Measurements from ENCODE around the gene FHOD3.
A peak's percentile ranks its signal among the peaks of the same experiment; 100 is the strongest.

FHOD3 gene

DNA sequence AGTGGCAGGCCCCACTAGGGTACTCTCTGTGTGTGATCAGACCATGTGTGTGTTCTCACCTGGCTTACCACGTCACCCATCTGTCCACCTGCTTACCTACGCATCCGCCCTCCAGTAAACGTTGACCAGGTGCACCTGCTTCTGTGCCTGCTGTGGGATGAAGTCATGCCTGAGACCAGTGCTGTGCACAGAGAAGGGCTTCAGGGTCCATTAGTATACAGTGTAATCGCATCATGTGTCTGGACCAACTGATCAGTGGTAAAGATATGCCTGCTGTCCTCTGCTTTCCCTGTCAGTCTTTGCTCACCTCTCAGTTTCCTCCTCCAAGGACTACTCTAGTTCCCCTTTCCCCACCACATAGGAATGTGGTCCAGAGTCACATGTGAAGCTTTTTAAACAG is 109.3 kb downstream of the FHOD3 start:
- TF ChIP-seq, protein P1, sequence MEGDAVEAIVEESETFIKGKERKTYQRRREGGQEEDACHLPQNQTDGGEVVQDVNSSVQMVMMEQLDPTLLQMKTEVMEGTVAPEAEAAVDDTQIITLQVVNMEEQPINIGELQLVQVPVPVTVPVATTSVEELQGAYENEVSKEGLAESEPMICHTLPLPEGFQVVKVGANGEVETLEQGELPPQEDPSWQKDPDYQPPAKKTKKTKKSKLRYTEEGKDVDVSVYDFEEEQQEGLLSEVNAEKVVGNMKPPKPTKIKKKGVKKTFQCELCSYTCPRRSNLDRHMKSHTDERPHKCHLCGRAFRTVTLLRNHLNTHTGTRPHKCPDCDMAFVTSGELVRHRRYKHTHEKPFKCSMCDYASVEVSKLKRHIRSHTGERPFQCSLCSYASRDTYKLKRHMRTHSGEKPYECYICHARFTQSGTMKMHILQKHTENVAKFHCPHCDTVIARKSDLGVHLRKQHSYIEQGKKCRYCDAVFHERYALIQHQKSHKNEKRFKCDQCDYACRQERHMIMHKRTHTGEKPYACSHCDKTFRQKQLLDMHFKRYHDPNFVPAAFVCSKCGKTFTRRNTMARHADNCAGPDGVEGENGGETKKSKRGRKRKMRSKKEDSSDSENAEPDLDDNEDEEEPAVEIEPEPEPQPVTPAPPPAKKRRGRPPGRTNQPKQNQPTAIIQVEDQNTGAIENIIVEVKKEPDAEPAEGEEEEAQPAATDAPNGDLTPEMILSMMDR (IDR thresholded peaks at IDR 0.05; ENCODE audit: extremely low read depth, missing control alignments), result no peak
- DNase-seq (ENCODE audit: low spot score), result no peak

DNA sequence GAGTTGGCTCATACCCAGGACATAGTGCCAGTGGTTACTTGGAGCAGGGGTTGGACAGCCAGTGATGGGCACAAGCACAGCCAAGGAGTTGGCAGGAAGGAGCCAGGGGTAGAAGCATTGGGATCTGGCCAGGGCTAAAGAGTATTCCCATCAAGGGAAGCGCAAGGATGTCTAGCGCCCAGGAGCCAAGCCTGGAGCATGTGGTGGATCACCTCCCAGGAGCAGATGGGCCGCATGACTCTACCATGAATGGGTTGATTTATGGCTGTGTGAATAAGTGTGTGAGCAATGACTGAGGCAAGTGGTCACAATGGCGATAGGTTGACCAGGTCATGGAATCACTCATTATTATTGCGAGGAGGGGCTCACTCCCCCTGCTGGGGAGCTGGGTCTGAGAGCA is 111.1 kb downstream of the FHOD3 start:
- no peak for DNase-seq (ENCODE audit: low spot score)
- TF ChIP-seq, protein P1 (IDR thresholded peaks at IDR 0.05; ENCODE audit: extremely low read depth, missing control alignments), result no peak

DNA sequence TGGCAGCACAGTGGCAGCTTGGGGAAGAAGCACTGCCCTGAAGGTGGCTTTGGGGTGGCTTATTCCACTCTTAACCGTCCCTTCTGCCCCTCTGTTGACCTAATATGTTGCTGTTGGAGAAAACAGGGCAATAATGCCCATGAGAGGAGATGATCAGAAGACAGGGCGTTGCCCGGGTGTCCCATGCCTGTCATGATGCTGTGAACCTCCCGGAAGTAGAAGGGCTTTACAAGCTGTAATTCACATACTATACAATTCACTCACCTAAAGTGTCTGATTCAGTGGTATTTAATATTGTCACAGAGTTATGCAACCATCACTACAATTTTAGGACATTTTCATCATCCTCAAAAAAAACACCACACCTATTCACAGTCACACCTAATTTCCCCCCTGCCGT is 112.3 kb downstream of the FHOD3 start:
- TF ChIP-seq, protein P1 (IDR thresholded peaks at IDR 0.05; ENCODE audit: extremely low read depth, missing control alignments), result no peak
- DNase-seq (ENCODE audit: low spot score), result no peak

DNA sequence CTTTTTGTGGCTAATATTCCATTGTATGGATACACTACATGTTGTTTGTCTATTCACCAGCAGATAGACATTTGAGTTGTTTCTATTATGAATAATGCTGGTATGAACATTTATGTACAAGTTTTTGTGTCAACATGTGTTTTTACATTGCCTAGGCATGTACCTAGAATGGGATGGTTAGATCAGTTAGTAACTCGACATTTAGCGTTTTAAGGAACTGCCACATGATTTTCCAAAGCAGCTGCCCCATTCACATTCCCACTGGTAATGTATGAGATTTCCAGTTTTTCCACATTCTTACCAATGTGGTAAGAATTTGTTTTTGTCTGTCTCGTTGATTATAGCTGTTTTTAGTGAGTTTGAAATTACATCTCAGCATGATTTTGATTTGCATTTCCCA is 112.8 kb downstream of the FHOD3 start:
- no peak for DNase-seq (ENCODE audit: low spot score)
- TF ChIP-seq, protein P1 (IDR thresholded peaks at IDR 0.05; ENCODE audit: extremely low read depth, missing control alignments), result no peak

DNA sequence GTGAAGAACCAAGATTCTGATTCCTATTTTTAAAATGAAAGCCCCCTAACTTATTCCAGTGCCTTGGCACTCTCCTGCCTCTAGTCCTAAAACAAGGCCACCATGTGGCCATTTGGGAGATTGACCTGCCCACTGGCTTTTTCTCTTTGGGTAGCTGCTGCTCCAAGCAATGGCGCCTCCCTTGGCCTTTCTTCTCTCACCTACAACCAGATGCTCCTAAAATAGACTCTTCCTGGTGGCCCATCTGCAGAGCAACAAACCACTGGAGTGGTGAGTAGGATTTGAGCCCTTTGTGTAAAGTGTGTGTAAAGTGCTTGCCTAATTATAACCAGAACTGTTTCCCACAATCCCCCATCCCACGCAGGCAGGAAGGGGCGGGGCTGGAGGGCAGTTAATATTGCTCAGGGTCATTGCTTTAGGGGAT is 114.2 kb downstream of the FHOD3 start:
- TF ChIP-seq, protein P1 (IDR thresholded peaks at IDR 0.05; ENCODE audit: extremely low read depth, missing control alignments), result no peak

DNA sequence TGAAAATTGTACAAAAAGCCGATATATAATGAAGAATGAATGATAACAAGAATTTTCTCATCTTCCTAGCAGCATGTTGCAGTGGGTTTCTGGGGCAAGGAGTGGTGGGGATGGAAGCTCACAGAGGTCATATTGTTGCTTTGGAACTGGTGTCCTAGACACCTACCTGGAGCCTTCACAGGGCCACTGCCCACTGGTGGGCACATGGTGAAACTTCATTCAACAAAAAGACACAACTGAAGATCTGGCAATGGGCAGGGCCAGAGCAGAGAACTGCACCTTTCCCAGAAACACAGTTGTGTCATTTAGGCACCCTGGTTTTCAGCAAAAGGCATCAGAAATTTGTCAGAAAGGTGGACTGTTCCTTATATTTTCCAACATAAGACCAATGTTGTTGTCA is 115.3 kb downstream of the FHOD3 start:
- peak; percentile 10 for DNase-seq (ENCODE audit: low spot score)
- TF ChIP-seq, protein P1 (IDR thresholded peaks at IDR 0.05; ENCODE audit: extremely low read depth, missing control alignments), result no peak

More for the DNA sequence above, 114.2 kb downstream of the FHOD3 start:
- peak; percentile 28 for DNase-seq (ENCODE audit: low spot score)

DNA sequence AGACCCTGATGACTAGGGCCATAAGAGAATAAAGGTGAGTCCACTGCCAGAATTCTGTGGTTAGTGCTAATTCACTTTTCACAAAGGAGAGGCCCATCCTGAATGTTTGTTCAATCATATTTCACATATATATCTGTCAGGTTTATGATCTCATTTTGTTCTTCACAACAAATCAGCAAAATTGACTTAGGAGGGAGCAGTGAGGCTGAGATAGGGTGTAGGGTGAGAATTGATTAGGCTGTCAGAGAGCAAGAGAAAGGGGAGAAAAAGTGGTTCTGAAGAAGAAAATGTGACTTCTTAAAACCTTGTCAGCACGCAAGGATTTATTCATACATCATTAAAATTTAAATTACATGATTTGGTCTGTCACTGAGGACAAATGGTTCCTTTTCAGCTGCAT is 117.7 kb downstream of the FHOD3 start:
- DNase-seq (ENCODE audit: low spot score), result no peak
- TF ChIP-seq, protein P1 (IDR thresholded peaks at IDR 0.05; ENCODE audit: extremely low read depth, missing control alignments), result no peak

Data from GM20000 (cell line).